GM18870 (cell line): Measurements from ENCODE around the gene PHF1.
"Not testable (repeated sequence)": the region's sequence is repeated elsewhere in the genome, so short reads cannot be mapped to it uniquely, and the experiment has no call there.

Experiments used
- ATAC-seq: cut with Tn5 transposase; IDR thresholded peaks from one replicate; pipeline ENCODE4 v1.9.1; 2021; ENCODE audit warnings: moderate library complexity; ENCODE audit not compliant: unreplicated experiment

The PHF1 gene

GRCh38 chr6:33391278-33391921, 19.4 kb upstream of the PHF1 start, which contains the start of gene KIFC1:
Gene KIFC1 (plus strand): TSS chr6:33391823. CDS start chr6:33391986, 163 bp downstream.
- peak; percentile 83 for ATAC-seq

- ATAC-seq = peak; percentile 12
Observed at GRCh38 chr6:33391922-33392594, 18.8 kb upstream of the PHF1 start.

- ATAC-seq = no peak
Observed at GRCh38 chr6:33392595-33392948, 18.2 kb upstream of the PHF1 start.

GRCh38 chr6:33392979-33393378, 17.8 kb upstream of the PHF1 start:
- ATAC-seq = no peak

GRCh38 chr6:33397541-33397940, 13.3 kb upstream of the PHF1 start:
- no peak for ATAC-seq

- not testable (repeated sequence) for ATAC-seq
Observed at GRCh38 chr6:33398601-33399000, 12.2 kb upstream of the PHF1 start.

GRCh38 chr6:33399881-33400280, 10.9 kb upstream of the PHF1 start:
- not testable (repeated sequence) for ATAC-seq

GRCh38 chr6:33404884-33405283, 5.9 kb upstream of the PHF1 start:
- no peak for ATAC-seq

- no peak for ATAC-seq
Observed at GRCh38 chr6:33405386-33405940, 5.4 kb upstream of the PHF1 start.

- no peak for ATAC-seq
Observed at GRCh38 chr6:33406126-33406525, 4.7 kb upstream of the PHF1 start.

GRCh38 chr6:33407132-33407718, 3.6 kb upstream of the PHF1 start:
- ATAC-seq = no peak

GRCh38 chr6:33410050-33410710, 634 bp upstream of the PHF1 start:
- peak; percentile 56 for ATAC-seq

- ATAC-seq = no peak
Observed at GRCh38 chr6:33411632-33412005, 805 bp downstream of the PHF1 start.

- ATAC-seq = no peak
Observed at GRCh38 chr6:33412140-33413009, 1.6 kb downstream of the PHF1 start.

GRCh38 chr6:33413241-33414120, 2.7 kb downstream of the PHF1 start:
- no peak for ATAC-seq

GRCh38 chr6:33414592-33415271, 3.9 kb downstream of the PHF1 start:
- no peak for ATAC-seq

GRCh38 chr6:33415831-33416230, 5.0 kb downstream of the PHF1 start:
- no peak for ATAC-seq

- ATAC-seq = no peak
Observed at GRCh38 chr6:33416386-33417127, 5.7 kb downstream of the PHF1 start.
